Uterus (tissue), 4 donors: ENCODE results near the gene TMEM45A. TPM values are rescaled to one million over a fixed set of nuclear protein-coding genes. Genes with fewer than 3 reads are reported as not detected.

Source experiments
- DNase-seq, 2 donors: peaks; one replicate each; pipeline ENCODE4 v3.0.0-alpha.2; 2019 to 2020
- H3K27ac ChIP-seq, 2 donors: fragments of 200-600 bp; sonication (generic); 1 replicate in 1 of 2; 2 replicates in 1 of 2; pipeline ENCODE4 v1.5.1; 2016 to 2018
- H3K27me3 ChIP-seq, 2 donors: fragments of 200-600 bp; sonication (generic); one replicate each; pipeline ENCODE4 v1.5.1; 2018 to 2019; ENCODE audit warnings: control low read depth in 1 of 2
- H3K36me3 ChIP-seq, 2 donors: fragments of 200-600 bp; sonication (generic); one replicate each; pipeline ENCODE4 v1.5.1; 2019; ENCODE audit warnings: control low read depth in 1 of 2
- H3K4me1 ChIP-seq, 2 donors: fragments of 200-600 bp; sonication (generic); one replicate each; pipeline ENCODE4 v1.5.1; 2018 to 2019; ENCODE audit warnings: control low read depth in 1 of 2
- H3K4me3 ChIP-seq, 2 donors: fragments of 200-600 bp; sonication (generic); 1 replicate in 1 of 2; 2 replicates in 1 of 2; pipeline ENCODE4 v1.5.1; 2018 to 2019; ENCODE audit warnings: mild to moderate bottlenecking in 1 of 2
- H3K9me3 ChIP-seq, 2 donors: fragments of 200-600 bp; sonication (generic); one replicate each; pipeline ENCODE4 v1.5.1; 2019; ENCODE audit warnings: control low read depth in 1 of 2
- POLR2A ChIP-seq, 2 donors: fragments of 450-650 bp; IDR thresholded peaks; one replicate each; pipeline ENCODE4 v1.6.1; 2016; ENCODE audit warnings: antibody characterized with exemption in 2 of 2, mild to moderate bottlenecking in 1 of 2, moderate library complexity in 1 of 2
- intact Hi-C: fragments of 100-400 bp; cut with DNase I; formaldehyde crosslinking; loops from one replicate; pipeline ENCODE4 v1.15.1; 2023; ENCODE audit warnings: low total_unique reads
- total RNA-seq, 4 donors: library from RNA; depleted of rRNA in 3 of 4; stranded (reverse); fragments of >200 nt in 3 of 4; gene quantifications; one replicate each; pipeline versions ENCODE4 v1.1.0 to v1.2.4, GENCODE V29; 2014 to 2023
- TF ChIP-seq, protein P1 (sequence below), 4 experiments: fragments of 200-600 bp in 2 of 4; fragments of 450-650 bp in 2 of 4; sonication (generic) in 2 of 4; IDR thresholded peaks; one replicate each; pipeline ENCODE4 v1.5.1; 2016 to 2019; ENCODE audit warnings: antibody characterized with exemption in 4 of 4, mild to moderate bottlenecking in 2 of 4, moderate library complexity in 1 of 4
- donor health status: DM: yes; HTN: yes; CAD: no.

TMEM45A gene
- total RNA-seq, 4 donors from 2014 or later = 15.4 to 51.0 (median 28.3) TPM

GRCh38 chr3:100483529-100483928 lies 8.9 kb upstream of the TMEM45A start:
- H3K4me3 ChIP-seq = no peak overlapping the region
- H3K36me3 ChIP-seq = no peaks in the 10 kb centered on the region
- H3K27ac ChIP-seq = no peak overlapping the region
- no peak for DNase-seq
- intact Hi-C loops = no loop called here
- no peaks in the 10 kb centered on the region for H3K9me3 ChIP-seq
- H3K27me3 ChIP-seq = no peaks in the 10 kb centered on the region
- no peaks in the 10 kb centered on the region for H3K4me1 ChIP-seq
- TF ChIP-seq POLR2A (IDR thresholded peaks at IDR 0.05) = no peak
- TF ChIP-seq, protein P1, sequence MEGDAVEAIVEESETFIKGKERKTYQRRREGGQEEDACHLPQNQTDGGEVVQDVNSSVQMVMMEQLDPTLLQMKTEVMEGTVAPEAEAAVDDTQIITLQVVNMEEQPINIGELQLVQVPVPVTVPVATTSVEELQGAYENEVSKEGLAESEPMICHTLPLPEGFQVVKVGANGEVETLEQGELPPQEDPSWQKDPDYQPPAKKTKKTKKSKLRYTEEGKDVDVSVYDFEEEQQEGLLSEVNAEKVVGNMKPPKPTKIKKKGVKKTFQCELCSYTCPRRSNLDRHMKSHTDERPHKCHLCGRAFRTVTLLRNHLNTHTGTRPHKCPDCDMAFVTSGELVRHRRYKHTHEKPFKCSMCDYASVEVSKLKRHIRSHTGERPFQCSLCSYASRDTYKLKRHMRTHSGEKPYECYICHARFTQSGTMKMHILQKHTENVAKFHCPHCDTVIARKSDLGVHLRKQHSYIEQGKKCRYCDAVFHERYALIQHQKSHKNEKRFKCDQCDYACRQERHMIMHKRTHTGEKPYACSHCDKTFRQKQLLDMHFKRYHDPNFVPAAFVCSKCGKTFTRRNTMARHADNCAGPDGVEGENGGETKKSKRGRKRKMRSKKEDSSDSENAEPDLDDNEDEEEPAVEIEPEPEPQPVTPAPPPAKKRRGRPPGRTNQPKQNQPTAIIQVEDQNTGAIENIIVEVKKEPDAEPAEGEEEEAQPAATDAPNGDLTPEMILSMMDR (IDR thresholded peaks at IDR 0.05) = no peak

GRCh38 chr3:100486808-100487207 lies 5.6 kb upstream of the TMEM45A start:
- Histone ChIP-seq H3K27me3 (no peaks in the 10 kb centered on the region), H3K9me3 (no peaks in the 10 kb centered on the region), H3K4me1 (no peaks in the 10 kb centered on the region), H3K27ac (no peak overlapping the region), H3K4me3 (no peak overlapping the region), H3K36me3 (no peaks in the 10 kb centered on the region)
- intact Hi-C loops = no loop called here
- DNase-seq = no peak
- TF ChIP-seq, protein P1 (IDR thresholded peaks at IDR 0.05) = no peak
- no peak for TF ChIP-seq POLR2A (IDR thresholded peaks at IDR 0.05)

- H3K9me3 ChIP-seq = no peaks in the 10 kb centered on the region
- TF ChIP-seq, protein P1 (IDR thresholded peaks at IDR 0.05) = no peak
- no peak for TF ChIP-seq POLR2A (IDR thresholded peaks at IDR 0.05)
- intact Hi-C loops = no loop called here
- H3K27ac ChIP-seq = no peak overlapping the region
- H3K27me3 ChIP-seq = no peaks in the 10 kb centered on the region
- no peaks in the 10 kb centered on the region for H3K4me1 ChIP-seq
- DNase-seq = no peak
- H3K36me3 ChIP-seq = no peaks in the 10 kb centered on the region
- no peak overlapping the region for H3K4me3 ChIP-seq
Measured at GRCh38 chr3:100489118-100489517, 3.3 kb upstream of the TMEM45A start.

DNA sequence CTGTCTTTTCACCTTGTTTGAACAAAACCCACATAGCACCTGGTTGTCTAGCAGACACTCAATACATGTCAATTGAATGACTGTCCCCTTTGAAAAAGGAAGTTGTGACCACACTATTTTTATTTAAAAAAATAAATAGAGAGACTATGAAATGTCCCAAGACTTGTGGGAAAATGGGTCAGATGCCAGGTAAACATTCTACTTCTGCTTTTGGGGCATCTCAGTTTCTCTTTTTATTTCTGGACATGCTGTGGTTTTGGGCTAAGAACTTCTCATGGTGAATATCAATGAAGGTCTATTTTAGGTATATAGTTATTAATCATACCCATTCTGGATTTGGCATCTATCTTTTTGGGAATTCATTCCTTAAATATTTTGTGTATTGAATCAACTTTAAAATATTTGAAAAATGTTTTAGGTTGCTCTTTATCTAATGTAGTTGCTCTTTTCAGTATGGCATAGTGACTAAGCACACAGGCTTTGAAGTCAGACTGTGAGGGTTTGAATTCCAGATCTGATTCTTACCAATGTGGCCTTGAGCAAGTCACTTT lies 4.4 kb downstream of the TMEM45A start:
- no peaks in the 10 kb centered on the region for H3K27me3 ChIP-seq
- no peak overlapping the region for H3K27ac ChIP-seq
- H3K9me3 ChIP-seq = no peaks in the 10 kb centered on the region
- DNase-seq = no peak
- TF ChIP-seq, protein P1 (IDR thresholded peaks at IDR 0.05) = no peak
- no peak for TF ChIP-seq POLR2A (IDR thresholded peaks at IDR 0.05)
- H3K4me1 ChIP-seq = no peaks in the 10 kb centered on the region
- H3K36me3 ChIP-seq = no peaks in the 10 kb centered on the region
- intact Hi-C loops = no loop called here
- no peak overlapping the region for H3K4me3 ChIP-seq

DNA sequence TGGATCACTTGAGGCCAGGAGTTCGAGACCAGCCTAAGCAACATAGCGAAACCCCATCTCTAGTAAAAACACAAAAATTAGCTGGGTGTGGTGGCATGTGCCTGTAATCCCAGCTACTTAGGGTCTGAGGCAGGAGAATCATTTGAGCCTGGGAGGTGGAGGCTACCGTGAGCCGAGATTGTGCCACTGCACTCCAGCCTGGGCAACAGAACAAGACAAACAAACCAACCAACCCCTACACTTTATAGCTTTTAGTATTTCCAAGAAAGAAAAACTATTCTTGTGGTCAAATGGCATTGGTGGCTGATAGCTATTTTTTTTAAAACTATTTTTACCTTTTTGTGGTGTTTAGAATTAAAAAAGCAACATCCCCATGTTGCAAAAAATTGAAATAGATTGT lies 7.2 kb downstream of the TMEM45A start:
- TF ChIP-seq, protein P1 (IDR thresholded peaks at IDR 0.05) = no peak
- TF ChIP-seq POLR2A (IDR thresholded peaks at IDR 0.05) = no peak
- H3K27me3 ChIP-seq = no peaks in the 10 kb centered on the region
- no peak overlapping the region for H3K4me3 ChIP-seq
- intact Hi-C loops = no loop called here
- H3K27ac ChIP-seq = no peak overlapping the region
- H3K9me3 ChIP-seq = no peaks in the 10 kb centered on the region
- no peaks in the 10 kb centered on the region for H3K4me1 ChIP-seq
- no peak for DNase-seq
- H3K36me3 ChIP-seq = no peaks in the 10 kb centered on the region
